NCI-H82 (cell line): Measurements from ENCODE around the gene MARCHF3.
"Not testable (repeated sequence)": the region's sequence is repeated elsewhere in the genome, so short reads cannot be mapped to it uniquely, and the experiment has no call there.

Source experiments
- DNase-seq: peaks from one replicate; lab custom pipeline; 2025; lab: John Stamatoyannopoulos, UW

MARCHF3 gene

DNA sequence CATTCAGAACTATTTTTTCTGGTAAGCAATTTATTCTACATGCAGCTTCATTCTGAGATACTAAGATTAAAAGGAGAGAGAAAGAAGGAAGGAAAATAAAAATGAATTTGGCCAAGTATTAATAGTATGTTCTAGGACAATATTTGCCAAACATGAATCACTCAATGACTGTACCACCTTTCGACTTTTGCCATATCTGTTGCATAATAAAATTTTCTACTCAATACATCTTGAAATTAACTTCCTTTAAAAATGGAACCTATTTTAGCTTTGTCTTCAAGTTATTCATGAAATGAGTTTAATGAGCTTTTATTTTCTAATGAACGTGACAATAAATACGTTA lies 111.8 kb downstream of the MARCHF3 start:
- no peak for DNase-seq

DNA sequence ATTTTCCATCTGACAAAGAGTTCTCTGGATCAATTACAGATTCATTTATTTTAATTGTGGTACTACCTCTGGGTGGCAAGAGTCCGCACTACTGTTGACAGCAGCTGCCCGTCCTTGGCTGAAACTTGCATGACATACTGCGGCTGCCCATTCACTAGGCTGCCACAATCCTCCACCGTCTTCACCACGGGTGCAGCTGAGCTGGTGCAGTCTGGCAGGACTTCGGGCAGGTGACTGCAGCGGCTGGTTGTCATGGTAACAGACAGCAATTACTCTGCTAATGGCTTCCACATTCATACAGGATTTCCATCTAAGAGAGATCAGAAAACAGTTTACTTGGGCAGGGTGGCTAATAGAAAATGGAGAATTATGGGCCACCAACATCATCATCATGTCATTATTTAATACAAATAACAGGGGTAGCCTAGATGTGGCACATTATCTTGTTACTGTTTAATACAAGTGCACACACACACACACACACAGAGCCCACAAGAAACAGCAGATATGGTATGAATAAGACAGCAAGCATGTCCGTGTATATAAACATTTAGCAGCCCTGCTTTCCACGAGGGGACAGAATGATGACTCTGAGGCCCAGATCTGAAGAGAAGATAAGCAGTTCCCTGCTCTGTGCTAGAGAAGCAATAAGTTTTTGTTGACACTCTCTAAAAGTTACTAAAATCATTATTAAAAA lies 112.3 kb downstream of the MARCHF3 start:
- DNase-seq, result no peak

DNA sequence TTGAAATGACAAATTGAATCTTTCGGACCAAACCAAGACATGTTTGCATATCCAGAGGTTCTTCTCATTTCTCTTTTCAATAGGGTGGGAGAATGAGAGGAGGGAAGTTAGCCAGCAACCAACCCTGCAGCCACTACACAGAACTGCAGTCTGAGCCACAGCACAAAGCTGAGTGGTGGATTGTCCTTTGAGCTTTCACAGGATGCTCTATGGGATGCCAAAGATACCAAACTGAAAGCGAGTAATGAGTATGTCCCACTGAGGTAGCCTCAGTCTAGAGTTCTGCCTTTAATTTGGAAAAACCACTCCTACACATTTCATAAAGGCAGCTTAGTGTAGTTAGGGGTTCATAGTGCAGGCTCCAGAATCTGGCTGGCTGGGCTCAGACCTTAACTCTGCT lies 114.9 kb downstream of the MARCHF3 start:
- DNase-seq, result no peak

DNA sequence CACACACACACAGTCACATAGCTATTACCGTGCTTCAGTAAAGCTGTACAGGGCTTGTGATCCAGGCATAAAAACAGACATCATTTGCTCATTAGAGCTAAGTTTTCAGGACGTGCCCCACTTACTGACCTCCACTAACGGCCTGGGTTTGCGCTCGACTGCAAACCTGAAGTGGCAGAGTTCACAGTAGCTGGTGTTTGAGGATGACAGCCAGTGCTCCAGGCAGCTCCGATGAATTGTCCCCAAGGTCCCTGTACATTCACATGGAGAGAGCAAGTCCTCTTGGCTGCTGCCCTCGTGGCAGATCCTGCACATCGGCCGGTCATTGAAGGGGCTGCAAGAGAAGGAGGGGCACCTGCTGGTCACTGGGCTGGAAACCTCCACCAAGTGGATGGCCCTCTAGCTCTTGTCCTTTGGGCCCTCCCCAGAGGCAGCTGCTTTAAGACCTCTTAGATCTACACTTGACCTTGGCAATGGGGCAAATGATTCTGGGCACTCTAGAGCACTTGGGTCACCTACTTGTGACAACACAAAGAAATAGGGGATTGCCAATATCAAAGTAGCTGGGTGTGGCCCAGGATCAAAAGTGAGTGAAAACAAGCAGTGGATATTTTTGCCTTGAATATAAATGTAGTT lies 115.4 kb downstream of the MARCHF3 start:
- no peak for DNase-seq

- DNase-seq, result no peak
Measured at GRCh38 chr5:126912616-126913200, 117.7 kb downstream of the MARCHF3 start.

- DNase-seq, result no peak
Measured at GRCh38 chr5:126911986-126912385, 118.4 kb downstream of the MARCHF3 start.

- DNase-seq, result no peak
Measured at GRCh38 chr5:126909856-126910255, 120.5 kb downstream of the MARCHF3 start.

- not testable (repeated sequence) for DNase-seq
Measured at GRCh38 chr5:126904407-126904806, 126.0 kb downstream of the MARCHF3 start.

GRCh38 chr5:126900796-126901195 lies 129.6 kb downstream of the MARCHF3 start:
- DNase-seq, result no peak

DNA sequence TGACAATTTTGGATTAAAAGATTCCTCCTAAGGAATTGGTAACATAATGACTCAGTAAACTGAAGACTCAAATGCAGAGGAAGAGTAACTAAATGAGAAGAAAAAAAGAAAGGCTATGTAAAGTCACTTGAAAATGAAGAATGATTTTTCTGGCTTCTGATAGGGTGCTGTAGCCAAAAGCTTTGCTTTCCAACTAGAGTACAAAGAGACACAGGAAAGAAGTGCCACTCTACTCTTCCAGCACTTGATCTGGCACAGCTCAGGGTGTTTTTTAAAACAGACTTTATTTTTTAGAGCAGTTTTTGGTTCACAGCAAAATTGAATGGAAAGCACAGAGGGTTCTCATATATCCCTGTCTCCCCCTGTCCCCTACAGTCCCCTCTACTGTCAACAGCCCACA lies 130.9 kb downstream of the MARCHF3 start:
- DNase-seq, result no peak

DNA sequence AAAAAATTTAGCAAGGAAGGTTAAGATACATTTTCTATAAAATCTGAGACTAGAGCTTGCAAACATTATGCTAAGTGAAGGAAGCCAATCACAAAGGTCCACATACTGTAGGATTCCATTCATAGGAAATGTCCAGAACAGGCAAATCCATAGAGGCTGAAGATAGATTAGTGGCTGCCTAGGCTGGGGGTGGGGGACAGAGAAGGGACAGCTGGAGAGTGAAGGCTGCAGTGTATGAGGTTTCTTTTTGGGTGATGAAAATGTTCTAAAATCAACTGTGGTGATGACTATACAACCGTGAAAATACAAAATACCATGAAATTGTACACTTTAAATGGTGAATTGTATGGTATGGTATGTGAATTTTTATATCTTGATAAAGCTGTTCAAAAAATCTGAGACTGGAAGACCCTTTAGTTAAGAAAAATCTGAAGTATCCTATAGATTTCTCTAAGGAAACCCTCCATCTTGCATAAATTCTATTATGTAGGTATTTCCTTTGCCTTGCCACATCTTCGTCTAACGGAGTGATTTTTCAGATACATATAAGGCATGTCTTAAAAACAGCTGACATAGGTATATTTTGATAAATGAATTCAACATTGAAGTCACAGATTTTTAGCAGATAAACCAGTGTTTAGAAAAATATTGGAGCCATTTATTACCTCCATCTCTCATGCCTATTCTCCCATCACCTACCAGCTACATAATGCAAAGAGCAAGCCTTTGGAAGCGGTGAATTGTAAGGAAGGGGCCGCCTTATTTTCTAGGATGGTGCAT lies 132.3 kb downstream of the MARCHF3 start:
- DNase-seq, result no peak

DNA sequence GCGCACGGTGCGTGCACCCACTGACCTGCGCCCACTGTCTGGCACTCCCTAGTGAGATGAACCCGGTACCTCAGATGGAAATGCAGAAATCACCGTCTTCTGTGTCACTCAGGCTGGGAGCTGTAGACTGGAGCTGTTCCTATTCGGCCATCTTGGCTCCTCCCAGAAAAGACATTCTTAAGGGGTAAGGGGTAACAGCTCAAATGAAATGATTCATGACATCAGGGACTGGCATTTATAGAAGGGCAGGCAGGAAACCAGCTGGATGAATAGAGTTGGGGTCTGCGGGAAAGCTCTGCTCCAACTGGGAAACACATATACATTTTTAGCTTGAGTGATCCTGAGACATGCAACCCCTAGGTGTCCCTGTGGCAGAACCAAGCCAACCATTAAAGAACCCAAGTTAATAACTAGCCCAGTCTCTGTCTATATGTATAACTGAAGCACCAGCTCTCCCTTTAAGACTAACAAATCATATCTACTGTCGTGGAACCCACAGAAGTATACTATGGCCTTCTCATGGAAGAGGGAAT lies 134.1 kb downstream of the MARCHF3 start:
- DNase-seq, result no peak

DNA sequence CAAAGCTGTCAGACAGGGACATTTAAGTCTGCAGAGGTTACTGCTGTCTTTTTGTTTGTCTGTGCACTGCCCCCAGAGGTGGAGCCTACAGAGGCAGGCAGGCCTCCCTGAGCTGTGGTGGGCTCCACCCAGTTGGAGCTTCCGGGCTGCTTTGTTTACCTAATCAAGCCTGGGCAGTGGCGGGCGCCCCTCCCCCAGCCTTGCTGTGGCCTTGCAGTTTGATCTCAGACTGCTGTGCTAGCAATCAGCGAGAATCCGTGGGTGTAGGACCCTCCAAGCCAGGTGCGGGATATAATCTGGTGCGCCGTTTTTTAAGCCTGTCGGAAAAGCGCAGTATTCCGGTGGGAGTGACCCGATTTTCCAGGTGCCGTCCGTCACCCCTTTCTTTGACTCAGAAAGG lies 134.6 kb downstream of the MARCHF3 start:
- not testable (repeated sequence) for DNase-seq

DNA sequence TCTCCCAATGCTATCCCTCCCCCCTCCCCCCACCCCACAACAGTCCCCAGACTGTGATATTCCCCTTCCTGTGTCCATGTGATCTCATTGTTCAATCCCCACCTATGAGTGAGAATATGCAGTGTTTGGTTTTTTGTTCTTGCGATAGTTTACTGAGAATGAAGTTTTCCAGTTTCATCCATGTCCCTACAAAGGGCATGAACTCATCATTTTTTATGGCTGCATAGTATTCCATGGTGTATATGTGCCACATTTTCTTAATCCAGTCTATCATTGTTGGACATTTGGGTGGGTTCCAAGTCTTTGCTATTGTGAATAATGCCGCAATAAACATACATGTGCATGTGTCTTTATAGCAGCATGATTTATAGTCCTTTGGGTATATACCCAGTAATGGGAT lies 139.9 kb downstream of the MARCHF3 start:
- DNase-seq, result not testable (repeated sequence)

- DNase-seq, result peak; percentile 96
Measured at GRCh38 chr5:126888175-126888574, 142.2 kb downstream of the MARCHF3 start.

- no peak for DNase-seq
Measured at GRCh38 chr5:126884269-126884819, 146.0 kb downstream of the MARCHF3 start.

DNA sequence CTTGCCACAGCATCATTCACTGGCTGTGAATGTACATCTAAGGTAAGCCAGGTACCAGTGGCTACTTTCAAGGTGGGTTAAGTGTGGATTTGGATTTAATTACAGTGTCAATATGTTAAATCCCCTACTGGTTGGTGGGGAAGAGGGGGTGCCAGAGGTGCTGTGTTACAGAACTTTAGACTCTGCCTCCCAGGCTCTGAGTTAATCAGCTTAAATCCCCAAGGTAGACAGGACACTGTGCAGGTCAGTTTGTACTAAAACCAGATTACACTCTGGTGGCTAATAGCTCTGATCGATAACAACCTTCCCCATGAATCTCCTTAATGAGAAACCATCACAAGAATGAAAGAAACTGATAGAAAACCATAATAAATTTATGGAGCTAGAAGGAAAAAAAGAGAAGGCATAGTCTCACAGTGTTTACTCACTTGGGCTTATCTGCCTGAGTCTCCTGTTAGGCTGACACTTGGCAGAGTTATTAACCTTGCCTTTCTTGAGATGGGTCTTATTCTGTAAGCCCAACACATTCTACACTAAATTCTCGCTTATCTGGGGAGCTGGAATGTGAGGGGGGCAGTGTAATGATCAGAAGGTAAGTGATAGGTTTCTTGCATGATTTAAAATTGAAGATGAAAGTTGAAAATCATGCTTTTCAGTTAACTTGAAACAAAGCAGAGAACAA lies 146.7 kb downstream of the MARCHF3 start:
- DNase-seq, result peak; percentile 65

GRCh38 chr5:126881821-126882600 lies 148.3 kb downstream of the MARCHF3 start:
- no peak for DNase-seq

- no peak for DNase-seq
Measured at GRCh38 chr5:126878634-126879033, 151.7 kb downstream of the MARCHF3 start.

- no peak for DNase-seq
Measured at GRCh38 chr5:126878085-126878484, 152.3 kb downstream of the MARCHF3 start.

GRCh38 chr5:126877602-126878001 lies 152.8 kb downstream of the MARCHF3 start:
- no peak for DNase-seq
